ENCODE results near the gene SERAC1. TPM values are rescaled to one million over a fixed set of nuclear protein-coding genes. Genes with fewer than 3 reads are reported as not detected.
A peak's percentile ranks its signal among the peaks of the same experiment; 100 is the strongest.

SERAC1 gene
- total and polyA plus RNA-seq, 2 of the 4 experiments (the other 2 are of a cell fraction) = 7.7 to 15.6 TPM

GRCh38 chr6:158070513-158070912 is 97.5 kb downstream of the SERAC1 start:
- peaks cover 20% of the 10 kb centered on the region for H3K9me1 ChIP-seq (ENCODE audit: insufficient read depth, low read length)
- no peaks in the 10 kb centered on the region for H3K9me3 ChIP-seq (ENCODE audit: control insufficient read depth, insufficient read depth, low read length)
- H3K18ac ChIP-seq (ENCODE audit: low read depth, low read length) = peak overlapping the region; percentile 34; the same call in 1 of the 2 replicates
- TF ChIP-seq SMC3 (IDR thresholded peaks at IDR 0.05; ENCODE audit: low read depth, low read length) (no peak), POLR2A (IDR thresholded peaks at IDR 0.05; ENCODE audit: low read depth, low read length) (no peak), RAD21 (IDR thresholded peaks at IDR 0.05; ENCODE audit: low read length) (no peak), RFX5 (IDR thresholded peaks at IDR 0.05; ENCODE audit: low read depth, low read length) (no peak), CTCF (conservative IDR thresholded peaks at IDR 0.05; ENCODE audit: low read depth, low read length) (no peak), MAZ (IDR thresholded peaks at IDR 0.05; ENCODE audit: borderline replicate concordance, low read depth, low read length) (no peak), NFE2L2 (IDR thresholded peaks at IDR 0.05; ENCODE audit: low read depth, low read length) (no peak), MAFK (IDR thresholded peaks at IDR 0.05; ENCODE audit: low read depth, low read length) (no peak), RCOR1 (IDR thresholded peaks at IDR 0.05; ENCODE audit: insufficient replicate concordance, low read length) (no peak), FOS (IDR thresholded peaks at IDR 0.05; ENCODE audit: low read depth, low read length) (no peak), MXI1 (IDR thresholded peaks at IDR 0.05; ENCODE audit: borderline replicate concordance, low read depth, low read length) (no peak), BHLHE40 (IDR thresholded peaks at IDR 0.05; ENCODE audit: low read depth, low read length) (no peak), CEBPB (IDR thresholded peaks at IDR 0.05; ENCODE audit: low read depth, low read length) (no peak), CHD1 (IDR thresholded peaks at IDR 0.05; ENCODE audit: low read depth, low read length) (no peak)
- TF ChIP-seq, protein P1, sequence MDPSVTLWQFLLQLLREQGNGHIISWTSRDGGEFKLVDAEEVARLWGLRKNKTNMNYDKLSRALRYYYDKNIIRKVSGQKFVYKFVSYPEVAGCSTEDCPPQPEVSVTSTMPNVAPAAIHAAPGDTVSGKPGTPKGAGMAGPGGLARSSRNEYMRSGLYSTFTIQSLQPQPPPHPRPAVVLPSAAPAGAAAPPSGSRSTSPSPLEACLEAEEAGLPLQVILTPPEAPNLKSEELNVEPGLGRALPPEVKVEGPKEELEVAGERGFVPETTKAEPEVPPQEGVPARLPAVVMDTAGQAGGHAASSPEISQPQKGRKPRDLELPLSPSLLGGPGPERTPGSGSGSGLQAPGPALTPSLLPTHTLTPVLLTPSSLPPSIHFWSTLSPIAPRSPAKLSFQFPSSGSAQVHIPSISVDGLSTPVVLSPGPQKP (IDR thresholded peaks at IDR 0.05; ENCODE audit: borderline replicate concordance, low read depth, low read length) = no peak
- TF ChIP-seq, protein P2, sequence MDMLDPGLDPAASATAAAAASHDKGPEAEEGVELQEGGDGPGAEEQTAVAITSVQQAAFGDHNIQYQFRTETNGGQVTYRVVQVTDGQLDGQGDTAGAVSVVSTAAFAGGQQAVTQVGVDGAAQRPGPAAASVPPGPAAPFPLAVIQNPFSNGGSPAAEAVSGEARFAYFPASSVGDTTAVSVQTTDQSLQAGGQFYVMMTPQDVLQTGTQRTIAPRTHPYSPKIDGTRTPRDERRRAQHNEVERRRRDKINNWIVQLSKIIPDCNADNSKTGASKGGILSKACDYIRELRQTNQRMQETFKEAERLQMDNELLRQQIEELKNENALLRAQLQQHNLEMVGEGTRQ (IDR thresholded peaks at IDR 0.05; ENCODE audit: low read depth, low read length) = no peak
- H3K36me3 ChIP-seq (ENCODE audit: control insufficient read depth, insufficient read depth, low read length) = peaks cover 54% of the 10 kb centered on the region
- H2AFZ ChIP-seq (replicated peaks; ENCODE audit: low read length, poor library complexity) = peak overlapping the region; percentile 2
- dilution Hi-C loops (cut with HindIII; ENCODE audit: low sequenced_read_pairs, unreplicated experiment) = no loop called here
- 92% methylated on average over 4 of the region's 10 CpGs; no CpG with 5 or more reads in 1 of the 2 experiments for WGBS, 2 experiments (ENCODE audit: extremely low coverage in 2 of 2, insufficient read length in 1 of 2)
- H3K4me2 ChIP-seq (ENCODE audit: low read depth, low read length) = no peak overlapping the region
- in situ Hi-C loops (cut with MboI; ENCODE audit: low sequenced_read_pairs) = loop anchor here (5.0 to 10.0 kb wide), 3 partner anchors 138 to 756 kb away; no protein-coding TSS in a partner anchor
- H3K79me1 ChIP-seq (ENCODE audit: low read depth in 1 of 2, low read length in 2 of 2) = peaks cover 7 to 62% of the 10 kb centered on the region in 2 experiments; a peak in 3 of 4 replicates
- H3K4ac ChIP-seq (ENCODE audit: low read depth, low read length) = peak overlapping the region; percentile 94
- ATAC-seq (ENCODE audit: low read depth) (no peak), DNase-seq (no peak)
- H3K27me3 ChIP-seq (ENCODE audit: control insufficient read depth, insufficient read depth, low read length) = no peaks in the 10 kb centered on the region
- peak overlapping the region; percentile 37; the same call in 1 of the 2 replicates for H4K5ac ChIP-seq (ENCODE audit: low read depth, low read length)
- ChIA-PET POLR2A (ENCODE audit: unreplicated experiment) (no interaction called here), CTCF (no interaction called here)
- peak overlapping the region; percentile 51; the same call in 2 of the 3 replicates for H2BK15ac ChIP-seq (ENCODE audit: low read depth, low read length)
- H3K4me3 ChIP-seq (ENCODE audit: insufficient read depth, low read depth, low read length) = no peak overlapping the region
- peak overlapping the region; percentile 89 for H2AK5ac ChIP-seq (ENCODE audit: low read depth, low read length)
- peak overlapping the region; percentile 85 for H4K91ac ChIP-seq (ENCODE audit: insufficient read depth, low read depth, low read length)
- intact Hi-C loops (cut with micrococcal nuclease) = loop anchor here (5.0 kb wide), 1 partner anchor 123 kb away; no protein-coding TSS in a partner anchor
- no peak overlapping the region for H2AK9ac ChIP-seq (replicated peaks; ENCODE audit: low read depth, low read length, poor library complexity)
- BruUV-seq (replicated peaks) = no TSS peak
- peak overlapping the region; percentile 79 for H2BK20ac ChIP-seq (ENCODE audit: low read depth, low read length)
- H3K56ac ChIP-seq (ENCODE audit: extremely low read depth, insufficient read depth, low read length) = peak overlapping the region; percentile 32; the same call in 1 of the 2 replicates
- peak overlapping the region; percentile 33 for H3K23ac ChIP-seq (ENCODE audit: low read depth, low read length)
- peak overlapping the region; percentile 46 to 58; a peak in 3 of 4 replicates for H4K8ac ChIP-seq (ENCODE audit: low read depth in 2 of 2, low read length in 2 of 2)
- H2BK120ac ChIP-seq (ENCODE audit: low read depth, low read length) = peak overlapping the region; percentile 89
- peaks cover 17% of the 10 kb centered on the region for H3K4me1 ChIP-seq (ENCODE audit: control insufficient read depth, insufficient read depth, low read length)
- H3K9ac ChIP-seq (ENCODE audit: low read depth, low read length) = no peak overlapping the region
- H2BK5ac ChIP-seq (ENCODE audit: low read depth, low read length, poor library complexity, severe bottlenecking) = peak overlapping the region; percentile 79
- H4K20me1 ChIP-seq (ENCODE audit: insufficient read depth, low read length) = no peaks in the 10 kb centered on the region
- peak overlapping the region; percentile 34; the same call in 1 of the 2 replicates for H3K27ac ChIP-seq (ENCODE audit: insufficient read depth, low read length)
- peak overlapping the region; percentile 38 for H3K14ac ChIP-seq (replicated peaks; ENCODE audit: low read depth, low read length)

Data from IMR-90 (cell line).